WTC11 (cell line): ENCODE measurements around the gene NR1D1. TPM values are rescaled to one million over a fixed set of nuclear protein-coding genes. Genes with fewer than 3 reads are reported as not detected.
A peak's percentile ranks its signal among the peaks of the same experiment; 100 is the strongest.

Source experiments
- ATAC-seq: fragments of 200-7000 bp; cut with Tn5 transposase; 2 replicates; pipeline ENCODE4 v1.10.0; 2021; ENCODE audit warnings: mild to moderate bottlenecking, moderate library complexity
- CTCF ChIA-PET: fragments of 300-600 bp; sonication (Branson Sonifier 250); formaldehyde crosslinking; loops from one replicate; lab custom pipeline; 2021; ENCODE audit warnings: antibody characterized with exemption; lab: Charles Lee
- POLR2A ChIA-PET: fragments of 350-600 bp; sonication (Branson Sonifier 250); formaldehyde crosslinking; loops from one replicate; lab custom pipeline; 2021; ENCODE audit warnings: antibody characterized with exemption; lab: Charles Lee
- DNase-seq: peaks from one replicate; pipeline ENCODE4 v3.0.0; 2021; ENCODE audit warnings: low spot score
- H3K27ac Mint-ChIP-seq: 2 replicates; pipeline ENCODE4 v1.8.0; 2021; ENCODE audit warnings: mixed read lengths
- H3K27me3 Mint-ChIP-seq: 2 replicates; pipeline ENCODE4 v1.8.0; 2021; ENCODE audit warnings: low read depth, mild to moderate bottlenecking, moderate library complexity, mixed read lengths
- H3K36me3 Mint-ChIP-seq: 2 replicates; pipeline ENCODE4 v1.8.0; 2021; ENCODE audit warnings: mixed read lengths
- H3K4me1 Mint-ChIP-seq: 2 replicates; pipeline ENCODE4 v1.8.0; 2022; ENCODE audit warnings: mixed read lengths
- H3K4me3 Mint-ChIP-seq: 2 replicates; pipeline ENCODE4 v1.8.0; 2021; ENCODE audit warnings: mild to moderate bottlenecking, moderate library complexity, mixed read lengths
- H3K9me3 Mint-ChIP-seq: 2 replicates; pipeline ENCODE4 v1.8.0; 2021; ENCODE audit warnings: mixed read lengths
- ELF4 ChIP-seq: sonication (generic); formaldehyde crosslinking; IDR thresholded peaks from 2 replicates; pipeline ENCODE4 v1.8.1; 2022; ENCODE audit warnings: low read depth, mild to moderate bottlenecking, moderate library complexity, missing genetic modification reagents
- EMX1 ChIP-seq: fragments of 250-450 bp; sonication (Bioruptor Pico); IDR thresholded peaks from 2 replicates; pipeline ENCODE4 v1.8.0; 2021; ENCODE audit warnings: mild to moderate bottlenecking
- HMGA2 ChIP-seq: fragments of 250-450 bp; sonication (Bioruptor Pico); IDR thresholded peaks from 2 replicates; pipeline ENCODE4 v1.4.0; 2021; ENCODE audit warnings: mild to moderate bottlenecking, moderate library complexity
- MYBL2 ChIP-seq: sonication (generic); formaldehyde crosslinking; IDR thresholded peaks from 2 replicates; pipeline ENCODE4 v1.8.1; 2023; ENCODE audit warnings: mild to moderate bottlenecking, moderate library complexity, missing genetic modification reagents
- NR1H2 ChIP-seq: sonication (generic); formaldehyde crosslinking; IDR thresholded peaks from 2 replicates; pipeline ENCODE4 v1.9.0; 2021; ENCODE audit warnings: mild to moderate bottlenecking, moderate library complexity, missing genetic modification reagents
- NR2C2 ChIP-seq: sonication (generic); formaldehyde crosslinking; IDR thresholded peaks from 2 replicates; pipeline ENCODE4 v1.8.0; 2022; ENCODE audit warnings: mild to moderate bottlenecking, missing genetic modification reagents
- RORB ChIP-seq: fragments of 250-450 bp; sonication (Bioruptor Pico); IDR thresholded peaks from 2 replicates; pipeline ENCODE4 v1.9.0; 2021; ENCODE audit warnings: mild to moderate bottlenecking
- SMAD4 ChIP-seq: sonication (generic); formaldehyde crosslinking; IDR thresholded peaks from 2 replicates; pipeline ENCODE4 v1.8.0; 2022; ENCODE audit warnings: mild to moderate bottlenecking, missing genetic modification reagents
- SOX15 ChIP-seq: fragments of 250-450 bp; sonication (Bioruptor Pico); IDR thresholded peaks from 2 replicates; pipeline ENCODE4 v1.9.0; 2021; ENCODE audit warnings: mild to moderate bottlenecking
- ZNF121 ChIP-seq: sonication (generic); formaldehyde crosslinking; IDR thresholded peaks from 2 replicates; pipeline ENCODE4 v1.8.0; 2023; ENCODE audit warnings: missing genetic modification reagents
- ZNF317 ChIP-seq: sonication (generic); formaldehyde crosslinking; IDR thresholded peaks from 2 replicates; pipeline ENCODE4 v1.8.1; 2023; ENCODE audit warnings: low read depth, mild to moderate bottlenecking, moderate library complexity, missing genetic modification reagents, borderline replicate concordance
- ZNF396 ChIP-seq: fragments of 250-450 bp; sonication (Bioruptor Pico); IDR thresholded peaks from 2 replicates; pipeline ENCODE4 v1.8.0; 2021; ENCODE audit warnings: mild to moderate bottlenecking, moderate library complexity, borderline replicate concordance
- ZNF416 ChIP-seq: fragments of 250-450 bp; sonication (Bioruptor Pico); IDR thresholded peaks from 2 replicates; pipeline ENCODE4 v1.9.0; 2021; ENCODE audit warnings: mild to moderate bottlenecking, inconsistent platforms
- total RNA-seq: library from RNA; stranded (reverse); gene quantifications from 3 replicates; pipeline ENCODE4 v1.2.3, GENCODE V29; 2021
- TF ChIP-seq, protein P1 (sequence below): sonication (generic); formaldehyde crosslinking; IDR thresholded peaks from 2 replicates; pipeline ENCODE4 v1.8.1; 2023; ENCODE audit warnings: mild to moderate bottlenecking, missing genetic modification reagents
- TF ChIP-seq, protein P2 (sequence below): sonication (generic); formaldehyde crosslinking; IDR thresholded peaks from 2 replicates; pipeline ENCODE4 v1.8.1; 2022; ENCODE audit warnings: low read depth, missing genetic modification reagents, borderline replicate concordance
- TF ChIP-seq, protein P3 (sequence below): fragments of 250-450 bp; sonication (Bioruptor Pico); IDR thresholded peaks from 2 replicates; pipeline ENCODE4 v1.9.0; 2021; ENCODE audit warnings: mild to moderate bottlenecking, borderline replicate concordance

Gene NR1D1
- total RNA-seq, 1 experiment from 2014 or later: 5.6 TPM

DNA sequence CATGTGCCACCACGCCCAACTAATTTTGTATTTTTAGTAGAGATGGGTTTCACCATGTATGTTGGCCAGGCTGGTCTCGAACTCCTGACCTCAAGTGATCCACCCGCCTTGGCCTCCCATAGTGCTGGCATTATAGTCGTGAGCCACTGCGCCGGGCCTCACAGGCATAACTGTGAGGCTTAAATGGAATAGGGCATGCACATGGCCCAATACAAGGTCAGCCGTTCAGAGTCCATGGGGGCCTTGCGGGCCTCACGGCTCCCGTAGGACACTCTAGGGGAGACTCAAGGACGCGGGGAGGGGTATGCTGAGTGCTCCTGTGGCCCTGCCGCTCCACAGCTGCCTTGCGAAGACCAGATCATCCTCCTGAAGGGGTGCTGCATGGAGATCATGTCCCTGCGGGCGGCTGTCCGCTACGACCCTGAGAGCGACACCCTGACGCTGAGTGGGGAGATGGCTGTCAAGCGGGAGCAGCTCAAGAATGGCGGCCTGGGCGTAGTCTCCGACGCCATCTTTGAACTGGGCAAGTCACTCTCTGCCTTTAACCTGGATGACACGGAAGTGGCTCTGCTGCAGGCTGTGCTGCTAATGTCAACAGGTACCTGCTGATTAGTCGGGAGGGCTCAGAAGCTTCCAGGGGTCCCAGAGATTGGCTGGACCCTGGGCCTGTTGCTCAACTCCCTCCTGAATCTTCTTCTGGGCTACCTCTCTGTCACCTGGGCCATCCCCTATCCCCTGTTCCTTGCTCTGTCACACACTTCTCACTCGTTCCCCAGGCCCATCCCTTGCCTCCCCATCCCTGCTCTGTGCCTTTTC lies 12.3 kb downstream of the NR1D1 start:
- no peak for ATAC-seq
- H3K27ac Mint-ChIP-seq: no peak overlapping the region
- no peak for DNase-seq
- no peaks in the 10 kb centered on the region for H3K27me3 Mint-ChIP-seq
- no peak overlapping the region for H3K4me3 Mint-ChIP-seq
- ChIA-PET POLR2A (interaction anchor here (1.0 to 1.1 kb wide), 2 partner anchors 13 to 15 kb away, joined by 3 read pairs; no protein-coding TSS in a partner anchor), CTCF (interaction anchor here (1.0 to 3.9 kb wide), 7 partner anchors 15 to 74 kb away, joined by 4 to 25 read pairs (median 6); partner anchors contain the start of gene MED24)
- TF ChIP-seq NR1H2 (CRISPR knock-in tag) (no peak), ZNF317 (peak; percentile 16; the same call in 1 of the 2 replicates)
- H3K4me1 Mint-ChIP-seq: peaks cover 23% of the 10 kb centered on the region
- peaks cover 10% of the 10 kb centered on the region; the same call in 1 of the 2 replicates for H3K36me3 Mint-ChIP-seq
- no peaks in the 10 kb centered on the region for H3K9me3 Mint-ChIP-seq

DNA sequence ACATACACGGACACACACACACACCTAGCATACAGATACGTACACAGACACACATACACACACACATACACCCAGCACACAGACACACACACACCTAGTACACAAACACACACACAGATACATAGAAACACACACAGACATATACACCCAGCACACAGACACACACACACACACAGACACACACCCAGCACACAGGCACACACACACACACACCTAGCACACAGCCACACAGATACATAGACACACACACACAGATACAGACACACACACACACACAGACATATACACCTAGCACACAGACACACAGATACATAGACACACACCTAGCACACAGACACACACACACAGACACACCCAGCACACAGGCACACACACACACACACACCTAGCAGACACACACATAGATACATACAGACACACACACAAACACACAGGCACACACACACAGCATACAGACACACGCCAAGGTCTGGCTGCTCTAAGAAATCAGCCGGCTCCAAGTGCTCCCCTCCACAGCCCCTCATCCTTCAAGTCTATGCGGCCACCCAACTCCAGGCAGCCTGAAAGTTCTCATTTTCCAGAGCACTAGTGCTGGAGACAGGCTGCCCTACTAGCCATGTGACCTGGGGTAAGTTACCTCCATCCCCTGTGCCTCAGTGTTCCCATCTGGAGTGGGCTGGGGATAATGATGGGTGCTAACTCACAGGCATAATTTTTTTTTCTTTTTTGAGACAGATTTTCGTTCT lies 13.2 kb downstream of the NR1D1 start:
- Mint-ChIP-seq H3K27ac (no peak overlapping the region), H3K4me1 (peaks cover 23% of the 10 kb centered on the region), H3K4me3 (no peak overlapping the region), H3K36me3 (peaks cover 10% of the 10 kb centered on the region; the same call in 1 of the 2 replicates), H3K27me3 (no peaks in the 10 kb centered on the region), H3K9me3 (no peaks in the 10 kb centered on the region)
- DNase-seq (no peak), ATAC-seq (no peak)
- TF ChIP-seq EMX1 (CRISPR knock-in tag): no peak
- no peak for TF ChIP-seq ZNF416 (CRISPR knock-in tag)
- TF ChIP-seq, protein P1, sequence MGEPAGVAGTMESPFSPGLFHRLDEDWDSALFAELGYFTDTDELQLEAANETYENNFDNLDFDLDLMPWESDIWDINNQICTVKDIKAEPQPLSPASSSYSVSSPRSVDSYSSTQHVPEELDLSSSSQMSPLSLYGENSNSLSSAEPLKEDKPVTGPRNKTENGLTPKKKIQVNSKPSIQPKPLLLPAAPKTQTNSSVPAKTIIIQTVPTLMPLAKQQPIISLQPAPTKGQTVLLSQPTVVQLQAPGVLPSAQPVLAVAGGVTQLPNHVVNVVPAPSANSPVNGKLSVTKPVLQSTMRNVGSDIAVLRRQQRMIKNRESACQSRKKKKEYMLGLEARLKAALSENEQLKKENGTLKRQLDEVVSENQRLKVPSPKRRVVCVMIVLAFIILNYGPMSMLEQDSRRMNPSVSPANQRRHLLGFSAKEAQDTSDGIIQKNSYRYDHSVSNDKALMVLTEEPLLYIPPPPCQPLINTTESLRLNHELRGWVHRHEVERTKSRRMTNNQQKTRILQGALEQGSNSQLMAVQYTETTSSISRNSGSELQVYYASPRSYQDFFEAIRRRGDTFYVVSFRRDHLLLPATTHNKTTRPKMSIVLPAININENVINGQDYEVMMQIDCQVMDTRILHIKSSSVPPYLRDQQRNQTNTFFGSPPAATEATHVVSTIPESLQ (CRISPR knock-in tag): no peak
- TF ChIP-seq HMGA2: no peak
- TF ChIP-seq ELF4 (CRISPR knock-in tag): no peak
- TF ChIP-seq NR2C2: no peak
- TF ChIP-seq SMAD4 (CRISPR knock-in tag): no peak
- no peak for TF ChIP-seq ZNF396 (CRISPR knock-in tag)
- TF ChIP-seq, protein P2, sequence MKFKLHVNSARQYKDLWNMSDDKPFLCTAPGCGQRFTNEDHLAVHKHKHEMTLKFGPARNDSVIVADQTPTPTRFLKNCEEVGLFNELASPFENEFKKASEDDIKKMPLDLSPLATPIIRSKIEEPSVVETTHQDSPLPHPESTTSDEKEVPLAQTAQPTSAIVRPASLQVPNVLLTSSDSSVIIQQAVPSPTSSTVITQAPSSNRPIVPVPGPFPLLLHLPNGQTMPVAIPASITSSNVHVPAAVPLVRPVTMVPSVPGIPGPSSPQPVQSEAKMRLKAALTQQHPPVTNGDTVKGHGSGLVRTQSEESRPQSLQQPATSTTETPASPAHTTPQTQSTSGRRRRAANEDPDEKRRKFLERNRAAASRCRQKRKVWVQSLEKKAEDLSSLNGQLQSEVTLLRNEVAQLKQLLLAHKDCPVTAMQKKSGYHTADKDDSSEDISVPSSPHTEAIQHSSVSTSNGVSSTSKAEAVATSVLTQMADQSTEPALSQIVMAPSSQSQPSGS: no peak
- no peak for TF ChIP-seq MYBL2 (CRISPR knock-in tag)
- no peak for TF ChIP-seq RORB (CRISPR knock-in tag)
- TF ChIP-seq, protein P3, sequence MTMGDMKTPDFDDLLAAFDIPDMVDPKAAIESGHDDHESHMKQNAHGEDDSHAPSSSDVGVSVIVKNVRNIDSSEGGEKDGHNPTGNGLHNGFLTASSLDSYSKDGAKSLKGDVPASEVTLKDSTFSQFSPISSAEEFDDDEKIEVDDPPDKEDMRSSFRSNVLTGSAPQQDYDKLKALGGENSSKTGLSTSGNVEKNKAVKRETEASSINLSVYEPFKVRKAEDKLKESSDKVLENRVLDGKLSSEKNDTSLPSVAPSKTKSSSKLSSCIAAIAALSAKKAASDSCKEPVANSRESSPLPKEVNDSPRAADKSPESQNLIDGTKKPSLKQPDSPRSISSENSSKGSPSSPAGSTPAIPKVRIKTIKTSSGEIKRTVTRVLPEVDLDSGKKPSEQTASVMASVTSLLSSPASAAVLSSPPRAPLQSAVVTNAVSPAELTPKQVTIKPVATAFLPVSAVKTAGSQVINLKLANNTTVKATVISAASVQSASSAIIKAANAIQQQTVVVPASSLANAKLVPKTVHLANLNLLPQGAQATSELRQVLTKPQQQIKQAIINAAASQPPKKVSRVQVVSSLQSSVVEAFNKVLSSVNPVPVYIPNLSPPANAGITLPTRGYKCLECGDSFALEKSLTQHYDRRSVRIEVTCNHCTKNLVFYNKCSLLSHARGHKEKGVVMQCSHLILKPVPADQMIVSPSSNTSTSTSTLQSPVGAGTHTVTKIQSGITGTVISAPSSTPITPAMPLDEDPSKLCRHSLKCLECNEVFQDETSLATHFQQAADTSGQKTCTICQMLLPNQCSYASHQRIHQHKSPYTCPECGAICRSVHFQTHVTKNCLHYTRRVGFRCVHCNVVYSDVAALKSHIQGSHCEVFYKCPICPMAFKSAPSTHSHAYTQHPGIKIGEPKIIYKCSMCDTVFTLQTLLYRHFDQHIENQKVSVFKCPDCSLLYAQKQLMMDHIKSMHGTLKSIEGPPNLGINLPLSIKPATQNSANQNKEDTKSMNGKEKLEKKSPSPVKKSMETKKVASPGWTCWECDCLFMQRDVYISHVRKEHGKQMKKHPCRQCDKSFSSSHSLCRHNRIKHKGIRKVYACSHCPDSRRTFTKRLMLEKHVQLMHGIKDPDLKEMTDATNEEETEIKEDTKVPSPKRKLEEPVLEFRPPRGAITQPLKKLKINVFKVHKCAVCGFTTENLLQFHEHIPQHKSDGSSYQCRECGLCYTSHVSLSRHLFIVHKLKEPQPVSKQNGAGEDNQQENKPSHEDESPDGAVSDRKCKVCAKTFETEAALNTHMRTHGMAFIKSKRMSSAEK: no peak
- no peak for TF ChIP-seq ZNF121 (CRISPR knock-in tag)
- TF ChIP-seq SOX15 (CRISPR knock-in tag): no peak
- ChIA-PET CTCF (interaction anchor here (0.7 to 4.9 kb wide), 28 partner anchors 9 to 202 kb away, joined by 3 to 161 read pairs (median 9); partner anchors contain the start of genes CSF3, MED24, NR1D1 and PSMD3), POLR2A (interaction anchor here (1.0 to 1.1 kb wide), 4 partner anchors 12 to 33 kb away, joined by 3 to 5 read pairs (median 4); partner anchors contain the start of genes MED24 and THRA)
